ENCODE data around the gene GRM8.
A peak's percentile ranks its signal among the peaks of the same experiment; 100 is the strongest.

The GRM8 gene

DNA sequence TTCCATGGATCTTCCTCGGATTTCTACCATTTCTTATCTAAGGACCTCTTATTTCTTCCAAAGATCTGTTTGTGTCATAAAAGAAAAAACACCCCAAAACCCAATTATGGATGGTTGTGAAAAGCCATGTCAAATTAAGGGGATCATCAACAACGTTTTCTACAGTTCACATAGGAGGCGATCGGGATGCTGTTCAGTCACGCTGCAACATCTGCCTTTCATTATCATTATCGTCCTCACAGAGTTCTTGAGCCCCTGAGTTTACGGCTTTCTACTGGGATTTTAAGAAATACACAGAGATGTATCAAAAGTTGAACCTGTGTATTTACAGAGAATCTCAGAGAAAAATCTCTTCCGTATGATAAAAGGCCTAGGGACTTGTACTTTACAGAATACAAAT is 101.4 kb downstream of the GRM8 start:
- DNase-seq (ENCODE audit: low read depth in 2 of 3, low spot score in 2 of 3) = no peak

GRCh38 chr7:127150543-127150942 is 102.2 kb downstream of the GRM8 start:
- DNase-seq (ENCODE audit: low read depth in 2 of 3, low spot score in 2 of 3) = no peak

- no peak for DNase-seq (ENCODE audit: low read depth in 2 of 3, low spot score in 2 of 3)
Observed at GRCh38 chr7:127146746-127147536, 105.8 kb downstream of the GRM8 start.

GRCh38 chr7:127137146-127137545 is 115.6 kb downstream of the GRM8 start:
- DNase-seq (ENCODE audit: low read depth in 2 of 3, low spot score in 2 of 3) = no peak

GRCh38 chr7:127135871-127136485 is 116.8 kb downstream of the GRM8 start:
- no peak for DNase-seq (ENCODE audit: low read depth in 2 of 3, low spot score in 2 of 3)

DNA sequence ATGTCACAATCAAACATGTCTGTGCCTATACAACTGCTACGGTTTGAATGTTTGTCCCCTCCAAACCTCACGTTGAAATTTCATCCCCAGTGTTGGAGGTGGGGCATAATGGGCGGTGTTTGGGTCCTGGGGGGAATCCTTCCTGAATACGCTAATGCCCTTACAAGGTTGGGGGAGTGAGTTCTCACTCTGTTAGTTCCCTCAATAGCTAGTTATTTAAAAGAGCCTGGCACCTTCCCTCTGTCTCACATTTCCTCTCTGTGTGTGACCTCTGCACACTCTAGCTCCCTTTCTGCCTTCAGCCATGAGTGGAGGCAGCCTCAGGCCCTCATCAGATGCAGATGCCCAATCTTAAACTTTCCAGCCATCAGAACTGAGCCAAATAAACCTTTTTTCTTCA is 129.5 kb downstream of the GRM8 start:
- DNase-seq (ENCODE audit: low read depth in 2 of 3, low spot score in 2 of 3) = no peak

DNA sequence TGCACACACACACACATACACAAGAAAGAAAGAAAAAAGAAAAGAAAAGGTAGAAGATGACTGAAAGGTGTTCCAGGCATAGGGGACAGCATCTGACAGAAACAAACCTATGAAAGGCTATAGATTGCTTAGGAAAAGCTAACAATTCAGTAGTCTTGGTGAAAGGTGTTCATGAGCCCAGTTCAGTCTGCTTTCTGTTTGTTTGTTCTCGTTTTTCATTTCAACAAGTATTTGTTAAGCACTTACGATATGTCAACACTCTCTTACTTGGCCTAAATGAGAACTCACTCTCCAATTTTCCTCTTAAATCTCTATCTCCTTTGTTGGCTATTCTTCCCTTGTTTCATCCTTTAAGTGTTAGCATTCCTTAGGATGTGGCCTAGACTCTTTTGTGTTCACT is 133.2 kb downstream of the GRM8 start:
- DNase-seq (ENCODE audit: low read depth in 2 of 3, low spot score in 2 of 3) = no peak

GRCh38 chr7:127114742-127115265 is 137.9 kb downstream of the GRM8 start:
- no peak for DNase-seq (ENCODE audit: low read depth in 2 of 3, low spot score in 2 of 3)

GRCh38 chr7:127107601-127108007 is 145.1 kb downstream of the GRM8 start:
- DNase-seq (ENCODE audit: low read depth in 2 of 3, low spot score in 2 of 3) = peak in 1 of 3 experiments; percentile 6

DNA sequence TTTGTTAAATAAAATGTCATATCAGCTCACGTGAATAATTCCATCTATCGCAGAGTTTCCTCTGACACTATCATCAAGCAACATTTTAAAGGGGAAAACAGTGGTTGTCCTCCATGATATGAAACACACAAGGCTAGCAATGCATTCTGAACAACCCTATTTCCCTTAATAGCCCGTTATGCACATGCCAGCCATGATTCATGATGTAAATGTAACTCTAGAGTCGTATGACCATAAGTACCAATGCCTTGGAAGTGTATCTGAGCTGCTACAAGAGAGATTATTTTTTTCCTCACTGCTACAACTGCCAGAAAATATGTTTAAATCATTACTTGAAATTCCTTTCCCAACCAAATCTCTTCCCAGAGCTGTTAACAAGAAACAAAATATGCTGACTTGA is 159.4 kb downstream of the GRM8 start:
- no peak for DNase-seq (ENCODE audit: low read depth in 2 of 3, low spot score in 2 of 3)

DNA sequence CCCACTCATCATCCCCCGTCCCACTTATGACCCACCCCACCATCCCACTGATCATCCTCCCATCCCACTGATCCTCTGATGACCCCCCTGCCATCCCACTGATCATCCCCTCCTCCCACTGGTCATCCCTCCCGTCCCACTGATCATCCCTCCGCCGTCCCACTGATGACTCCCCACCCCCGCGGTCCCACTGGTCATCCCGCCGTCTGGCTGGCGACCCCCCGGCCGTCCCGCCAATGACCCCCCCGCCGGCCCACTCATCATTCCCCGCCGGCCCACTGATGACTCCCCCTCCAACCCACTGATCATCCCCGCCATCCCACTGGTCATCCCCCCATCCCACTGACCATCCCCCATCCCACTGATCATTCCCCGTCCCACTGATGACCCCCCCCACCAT is 161.1 kb downstream of the GRM8 start:
- DNase-seq (ENCODE audit: low read depth in 2 of 3, low spot score in 2 of 3) = no peak

GRCh38 chr7:127089146-127089545 is 163.6 kb downstream of the GRM8 start:
- DNase-seq (ENCODE audit: low read depth in 2 of 3, low spot score in 2 of 3) = no peak

- no peak for DNase-seq (ENCODE audit: low read depth in 2 of 3, low spot score in 2 of 3)
Observed at GRCh38 chr7:127081539-127081938, 171.2 kb downstream of the GRM8 start.

GRCh38 chr7:127080576-127080975 is 172.2 kb downstream of the GRM8 start:
- no peak for DNase-seq (ENCODE audit: low read depth in 2 of 3, low spot score in 2 of 3)

GRCh38 chr7:127066974-127067373 is 185.8 kb downstream of the GRM8 start:
- no peak for DNase-seq (ENCODE audit: low read depth in 2 of 3, low spot score in 2 of 3)

DNA sequence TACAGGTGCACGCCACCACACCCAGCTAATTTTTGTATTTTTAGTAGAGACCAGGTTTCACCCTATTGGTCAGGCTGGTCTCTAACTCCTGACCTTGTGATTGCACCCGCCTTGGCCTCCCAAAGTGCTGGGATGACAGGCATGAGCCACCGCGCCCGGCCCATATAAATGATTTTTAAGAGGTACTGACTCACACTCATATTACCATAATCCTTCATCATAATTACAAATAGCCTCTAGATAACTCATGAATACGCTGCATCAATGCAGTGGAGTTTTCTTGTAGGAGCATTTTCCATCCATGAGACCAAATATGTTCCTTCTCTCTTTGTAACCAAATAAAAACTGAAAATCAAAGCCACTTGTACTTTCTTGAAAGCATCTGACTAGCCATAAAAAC is 193.3 kb downstream of the GRM8 start:
- DNase-seq (ENCODE audit: low read depth in 2 of 3, low spot score in 2 of 3) = no peak

DNA sequence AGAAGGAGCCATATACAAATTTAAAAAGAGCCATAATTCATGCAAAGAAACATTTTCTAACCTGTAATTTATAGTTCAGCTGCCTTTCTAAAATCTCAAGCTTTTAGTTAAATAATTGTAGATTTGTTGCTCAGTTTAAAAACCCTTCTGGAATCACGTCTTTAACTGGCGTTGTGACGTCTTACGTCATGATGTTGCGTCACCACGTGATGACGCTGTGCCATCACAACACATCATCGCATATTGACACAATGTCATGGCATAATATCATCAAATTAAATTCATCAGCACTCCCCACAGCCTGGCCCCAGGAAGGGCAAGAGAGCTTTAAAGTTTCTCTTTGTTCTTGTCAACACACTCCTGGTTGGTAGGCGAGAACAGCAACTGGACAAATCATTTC is 194.8 kb downstream of the GRM8 start:
- DNase-seq (ENCODE audit: low read depth in 2 of 3, low spot score in 2 of 3) = no peak

GRCh38 chr7:127056202-127056601 is 196.5 kb downstream of the GRM8 start:
- no peak for DNase-seq (ENCODE audit: low read depth in 2 of 3, low spot score in 2 of 3)

GRCh38 chr7:127047521-127047920 is 205.2 kb downstream of the GRM8 start:
- no peak for DNase-seq (ENCODE audit: low read depth in 2 of 3, low spot score in 2 of 3)

DNA sequence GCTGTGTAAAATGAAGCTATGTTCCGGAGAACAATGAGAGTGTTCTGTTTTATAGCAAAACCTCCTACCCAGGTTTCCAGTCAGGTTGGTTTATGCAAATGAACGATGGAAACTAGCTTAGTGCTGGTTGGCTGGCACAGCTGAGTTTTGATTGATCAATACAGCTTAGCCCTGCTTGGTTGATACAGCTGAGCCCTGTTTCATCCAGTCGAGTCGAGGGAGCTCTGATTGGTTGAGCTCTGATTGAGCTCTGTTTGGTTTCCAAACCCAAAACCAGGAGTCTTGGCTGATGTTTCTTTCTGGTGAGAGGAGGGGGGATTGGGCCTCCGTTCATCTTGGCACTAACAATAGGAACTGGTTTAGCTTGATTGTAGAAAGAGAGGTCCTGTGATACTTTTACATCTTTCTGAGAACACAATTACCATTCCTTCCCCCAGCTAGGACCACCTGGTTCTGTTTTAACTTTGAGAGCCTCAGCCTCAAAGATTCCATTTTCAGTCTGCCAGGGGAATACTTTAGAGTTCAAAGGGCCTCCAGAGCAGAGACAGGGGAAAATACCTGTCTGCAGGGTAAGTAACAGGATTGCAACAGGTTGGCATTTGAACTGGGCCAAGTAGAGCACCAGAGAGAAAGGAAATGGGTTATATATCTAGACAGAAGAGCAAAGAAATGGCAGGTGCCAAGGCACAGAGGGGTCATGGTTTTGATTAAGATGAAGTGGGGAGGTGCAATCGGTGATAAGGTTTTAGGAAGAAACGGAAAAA is 210.9 kb downstream of the GRM8 start:
- DNase-seq (ENCODE audit: low read depth in 2 of 3, low spot score in 2 of 3) = no peak

- DNase-seq (ENCODE audit: low read depth in 2 of 3, low spot score in 2 of 3) = no peak
Observed at GRCh38 chr7:127040042-127040441, 212.7 kb downstream of the GRM8 start.

GRCh38 chr7:127039541-127039940 is 213.2 kb downstream of the GRM8 start:
- no peak for DNase-seq (ENCODE audit: low read depth in 2 of 3, low spot score in 2 of 3)

Data from activated CD8-positive, alpha-beta memory T cell treated with anti-CD3 and anti-CD28 coated beads for 48 hours (primary cell).